Activated T-cell treated with anti-CD3 and anti-CD28 coated beads, Interleukin-2, amount 50 U/mL, for 24 hours (primary cell): ENCODE measurements around the gene ZFYVE1.
"Not testable (repeated sequence)": the region's sequence is repeated elsewhere in the genome, so short reads cannot be mapped to it uniquely, and the experiment has no call there.

ENCODE experiments used
- DNase-seq: peaks from one replicate; pipeline ENCODE4 v3.0.0-alpha.2; 2020
- H3K27ac Mint-ChIP-seq: 2 replicates; pipeline ENCODE4 v1.8.0; 2020; ENCODE audit warnings: mild to moderate bottlenecking, mixed read lengths
- H3K27me3 Mint-ChIP-seq: 2 replicates; pipeline ENCODE4 v1.8.0; 2020; ENCODE audit warnings: mixed read lengths
- H3K36me3 Mint-ChIP-seq: 2 replicates; pipeline ENCODE4 v1.8.0; 2020; ENCODE audit warnings: low read depth, mixed read lengths
- H3K4me1 Mint-ChIP-seq: 2 replicates; pipeline ENCODE4 v1.8.0; 2020; ENCODE audit warnings: low read depth, mixed read lengths
- H3K4me3 Mint-ChIP-seq: 2 replicates; pipeline ENCODE4 v1.8.0; 2020; ENCODE audit warnings: mild to moderate bottlenecking, moderate library complexity, mixed read lengths
- H3K9me3 Mint-ChIP-seq: 2 replicates; pipeline ENCODE4 v1.8.0; 2020; ENCODE audit warnings: mixed read lengths

The ZFYVE1 gene

GRCh38 chr14:72982146-72982708 is 44.7 kb downstream of the ZFYVE1 start:
- no peaks in the 10 kb centered on the region for H3K4me1 Mint-ChIP-seq
- peaks cover 2% of the 10 kb centered on the region for H3K9me3 Mint-ChIP-seq
- no peak for DNase-seq
- no peak overlapping the region for H3K27ac Mint-ChIP-seq
- H3K27me3 Mint-ChIP-seq: no peaks in the 10 kb centered on the region
- H3K4me3 Mint-ChIP-seq: no peak overlapping the region
- peaks cover 76% of the 10 kb centered on the region for H3K36me3 Mint-ChIP-seq

GRCh38 chr14:72980863-72981262 is 46.0 kb downstream of the ZFYVE1 start:
- H3K36me3 Mint-ChIP-seq: peaks cover 73% of the 10 kb centered on the region
- H3K27ac Mint-ChIP-seq: no peak overlapping the region
- DNase-seq: no peak
- no peaks in the 10 kb centered on the region for H3K27me3 Mint-ChIP-seq
- no peak overlapping the region for H3K4me3 Mint-ChIP-seq
- H3K9me3 Mint-ChIP-seq: peaks cover 2% of the 10 kb centered on the region
- no peaks in the 10 kb centered on the region for H3K4me1 Mint-ChIP-seq

- H3K36me3 Mint-ChIP-seq: peaks cover 75% of the 10 kb centered on the region
- no peaks in the 10 kb centered on the region for H3K4me1 Mint-ChIP-seq
These were observed 48.0 kb downstream of the ZFYVE1 start for GRCh38 chr14:72978856-72979255.

GRCh38 chr14:72975770-72976169 is 51.1 kb downstream of the ZFYVE1 start:
- Mint-ChIP-seq H3K9me3 (no peaks in the 10 kb centered on the region), H3K36me3 (peaks cover 80% of the 10 kb centered on the region), H3K4me1 (no peaks in the 10 kb centered on the region), H3K27me3 (no peaks in the 10 kb centered on the region), H3K4me3 (no peak overlapping the region), H3K27ac (no peak overlapping the region)
- DNase-seq: no peak

More at GRCh38 chr14:72978856-72979255, 48.0 kb downstream of the ZFYVE1 start:
- Mint-ChIP-seq H3K27ac (no peak overlapping the region), H3K27me3 (no peaks in the 10 kb centered on the region), H3K4me3 (no peak overlapping the region), H3K9me3 (no peaks in the 10 kb centered on the region)
- no peak for DNase-seq

- Mint-ChIP-seq H3K4me3 (no peak overlapping the region), H3K27me3 (no peaks in the 10 kb centered on the region), H3K9me3 (no peaks in the 10 kb centered on the region), H3K4me1 (no peaks in the 10 kb centered on the region), H3K36me3 (peaks cover 83% of the 10 kb centered on the region), H3K27ac (no peak overlapping the region)
- DNase-seq: no peak
These were observed 52.2 kb downstream of the ZFYVE1 start for GRCh38 chr14:72974661-72975060.

GRCh38 chr14:72970824-72971434 is 56.0 kb downstream of the ZFYVE1 start:
- DNase-seq: no peak
- H3K9me3 Mint-ChIP-seq: no peaks in the 10 kb centered on the region
- no peaks in the 10 kb centered on the region for H3K4me1 Mint-ChIP-seq
- no peaks in the 10 kb centered on the region for H3K27me3 Mint-ChIP-seq
- no peak overlapping the region for H3K4me3 Mint-ChIP-seq
- no peak overlapping the region for H3K27ac Mint-ChIP-seq
- H3K36me3 Mint-ChIP-seq: peaks cover 72% of the 10 kb centered on the region

- H3K27me3 Mint-ChIP-seq: no peaks in the 10 kb centered on the region
- H3K36me3 Mint-ChIP-seq: peaks cover 65% of the 10 kb centered on the region
- no peak overlapping the region for H3K4me3 Mint-ChIP-seq
- peaks cover 4% of the 10 kb centered on the region for H3K4me1 Mint-ChIP-seq
- no peaks in the 10 kb centered on the region for H3K9me3 Mint-ChIP-seq
- DNase-seq: no peak
- no peak overlapping the region for H3K27ac Mint-ChIP-seq
These were observed 56.8 kb downstream of the ZFYVE1 start for GRCh38 chr14:72970058-72970630.

GRCh38 chr14:72968316-72968715 is 58.6 kb downstream of the ZFYVE1 start:
- H3K36me3 Mint-ChIP-seq: peaks cover 47% of the 10 kb centered on the region
- H3K9me3 Mint-ChIP-seq: no peaks in the 10 kb centered on the region
- peaks cover 16% of the 10 kb centered on the region for H3K4me1 Mint-ChIP-seq
- DNase-seq: no peak
- H3K27ac Mint-ChIP-seq: no peak overlapping the region
- no peaks in the 10 kb centered on the region for H3K27me3 Mint-ChIP-seq
- H3K4me3 Mint-ChIP-seq: no peak overlapping the region

GRCh38 chr14:72966038-72966437 is 60.9 kb downstream of the ZFYVE1 start:
- H3K36me3 Mint-ChIP-seq: peaks cover 52% of the 10 kb centered on the region

GRCh38 chr14:72965249-72965648 is 61.7 kb downstream of the ZFYVE1 start:
- no peaks in the 10 kb centered on the region for H3K9me3 Mint-ChIP-seq
- no peak overlapping the region for H3K4me3 Mint-ChIP-seq
- H3K27me3 Mint-ChIP-seq: no peaks in the 10 kb centered on the region
- no peak for DNase-seq
- peaks cover 52% of the 10 kb centered on the region for H3K36me3 Mint-ChIP-seq
- H3K27ac Mint-ChIP-seq: no peak overlapping the region
- H3K4me1 Mint-ChIP-seq: peaks cover 21% of the 10 kb centered on the region

More at GRCh38 chr14:72966038-72966437, 60.9 kb downstream of the ZFYVE1 start:
- H3K27me3 Mint-ChIP-seq: no peaks in the 10 kb centered on the region
- DNase-seq: no peak
- no peak overlapping the region for H3K27ac Mint-ChIP-seq
- H3K4me3 Mint-ChIP-seq: no peak overlapping the region
- no peaks in the 10 kb centered on the region for H3K9me3 Mint-ChIP-seq
- H3K4me1 Mint-ChIP-seq: peaks cover 21% of the 10 kb centered on the region

- DNase-seq: no peak
- H3K36me3 Mint-ChIP-seq: peaks cover 57% of the 10 kb centered on the region
- peaks cover 21% of the 10 kb centered on the region for H3K4me1 Mint-ChIP-seq
- H3K27ac Mint-ChIP-seq: peak overlapping the region; percentile 23
- H3K9me3 Mint-ChIP-seq: no peaks in the 10 kb centered on the region
- no peaks in the 10 kb centered on the region for H3K27me3 Mint-ChIP-seq
- H3K4me3 Mint-ChIP-seq: no peak overlapping the region
These were observed 64.0 kb downstream of the ZFYVE1 start for GRCh38 chr14:72962829-72963312.

GRCh38 chr14:72962336-72962754 is 64.6 kb downstream of the ZFYVE1 start:
- not testable (repeated sequence) for H3K4me3 Mint-ChIP-seq, DNase-seq, H3K27me3 Mint-ChIP-seq, H3K27ac Mint-ChIP-seq, H3K9me3 Mint-ChIP-seq
- peaks cover 60% of the 10 kb centered on the region for H3K36me3 Mint-ChIP-seq
- peaks cover 21% of the 10 kb centered on the region for H3K4me1 Mint-ChIP-seq

- H3K9me3 Mint-ChIP-seq: no peaks in the 10 kb centered on the region
- H3K27ac Mint-ChIP-seq: no peak overlapping the region
- H3K4me1 Mint-ChIP-seq: peaks cover 21% of the 10 kb centered on the region
- no peak for DNase-seq
- peaks cover 60% of the 10 kb centered on the region for H3K36me3 Mint-ChIP-seq
- H3K27me3 Mint-ChIP-seq: no peaks in the 10 kb centered on the region
- no peak overlapping the region for H3K4me3 Mint-ChIP-seq
These were observed 65.1 kb downstream of the ZFYVE1 start for GRCh38 chr14:72961579-72962335.

- Mint-ChIP-seq H3K4me1 (peaks cover 21% of the 10 kb centered on the region), H3K36me3 (peaks cover 67% of the 10 kb centered on the region)
- not testable (repeated sequence) for DNase-seq, H3K9me3 Mint-ChIP-seq, H3K4me3 Mint-ChIP-seq, H3K27ac Mint-ChIP-seq, H3K27me3 Mint-ChIP-seq
These were observed 65.9 kb downstream of the ZFYVE1 start for GRCh38 chr14:72961016-72961415.

- H3K9me3 Mint-ChIP-seq: no peaks in the 10 kb centered on the region
- H3K27ac Mint-ChIP-seq: no peak overlapping the region
- no peak for DNase-seq
- H3K4me3 Mint-ChIP-seq: no peak overlapping the region
- peaks cover 8% of the 10 kb centered on the region for H3K4me1 Mint-ChIP-seq
- no peaks in the 10 kb centered on the region for H3K27me3 Mint-ChIP-seq
- H3K36me3 Mint-ChIP-seq: peaks cover 87% of the 10 kb centered on the region
These were observed 68.4 kb downstream of the ZFYVE1 start for GRCh38 chr14:72958548-72958947.
